Tongue (tissue), 3 donors: ENCODE data around the gene CCDC88B. TPM values are rescaled to one million over a fixed set of nuclear protein-coding genes. Genes with fewer than 3 reads are reported as not detected.

Experiments
- DNase-seq: peaks from one replicate; pipeline ENCODE4 v3.0.0-alpha.2; 2015
- small RNA-seq: library from RNA; depleted of rRNA; stranded (forward); fragments of <200 nt; gene quantifications from one replicate; pipeline ENCODE3, GENCODE V24; 2014; ENCODE audit warnings: low replicate concordance
- total RNA-seq: library from RNA; depleted of rRNA; stranded (reverse); fragments of >200 nt; gene quantifications from one replicate; pipeline ENCODE4 v1.2.3, GENCODE V29; 2014

The CCDC88B gene
- total RNA-seq, 1 donor from 2014 or later, result 6.4 TPM

GRCh38 chr11:64383580-64383979 lies 43.6 kb downstream of the CCDC88B start:
- no peak for DNase-seq

DNA sequence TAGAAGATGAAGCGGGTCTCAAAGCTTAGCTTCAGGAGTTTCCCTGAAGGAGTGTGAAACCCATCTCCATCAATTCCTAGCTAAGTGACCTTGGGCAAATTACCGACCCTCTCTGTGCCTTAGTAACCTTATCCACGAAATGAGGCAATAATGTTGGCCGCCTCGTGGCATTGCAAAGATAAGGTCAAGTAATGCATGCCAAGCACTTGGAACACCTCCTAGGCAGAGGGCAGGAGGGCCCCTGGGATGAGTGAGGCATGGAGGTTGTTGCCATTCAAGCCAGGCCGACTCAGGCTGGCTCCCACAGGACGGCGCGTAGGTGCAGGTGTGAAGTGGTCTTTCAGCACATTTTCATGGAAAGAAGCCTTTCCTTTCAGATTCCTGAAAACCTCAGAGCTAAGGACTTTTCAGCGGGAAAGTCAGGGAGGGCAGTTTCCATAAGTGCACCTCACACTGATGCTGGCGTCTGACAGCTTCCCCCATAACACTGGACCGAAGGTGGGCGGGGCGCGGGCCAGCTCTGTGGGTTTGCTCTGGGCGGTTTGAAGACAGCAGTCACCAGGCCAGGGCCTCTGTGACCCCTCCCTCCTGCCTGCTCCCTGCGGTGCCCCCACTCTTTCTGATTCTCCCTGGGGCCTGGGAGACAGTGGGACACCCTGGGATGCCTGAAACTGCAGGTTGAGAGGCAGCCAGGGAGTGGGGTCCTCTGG lies 44.2 kb downstream of the CCDC88B start:
- DNase-seq, result no peak

GRCh38 chr11:64384981-64385944 lies 45.3 kb downstream of the CCDC88B start:
- no peak for DNase-seq

DNA sequence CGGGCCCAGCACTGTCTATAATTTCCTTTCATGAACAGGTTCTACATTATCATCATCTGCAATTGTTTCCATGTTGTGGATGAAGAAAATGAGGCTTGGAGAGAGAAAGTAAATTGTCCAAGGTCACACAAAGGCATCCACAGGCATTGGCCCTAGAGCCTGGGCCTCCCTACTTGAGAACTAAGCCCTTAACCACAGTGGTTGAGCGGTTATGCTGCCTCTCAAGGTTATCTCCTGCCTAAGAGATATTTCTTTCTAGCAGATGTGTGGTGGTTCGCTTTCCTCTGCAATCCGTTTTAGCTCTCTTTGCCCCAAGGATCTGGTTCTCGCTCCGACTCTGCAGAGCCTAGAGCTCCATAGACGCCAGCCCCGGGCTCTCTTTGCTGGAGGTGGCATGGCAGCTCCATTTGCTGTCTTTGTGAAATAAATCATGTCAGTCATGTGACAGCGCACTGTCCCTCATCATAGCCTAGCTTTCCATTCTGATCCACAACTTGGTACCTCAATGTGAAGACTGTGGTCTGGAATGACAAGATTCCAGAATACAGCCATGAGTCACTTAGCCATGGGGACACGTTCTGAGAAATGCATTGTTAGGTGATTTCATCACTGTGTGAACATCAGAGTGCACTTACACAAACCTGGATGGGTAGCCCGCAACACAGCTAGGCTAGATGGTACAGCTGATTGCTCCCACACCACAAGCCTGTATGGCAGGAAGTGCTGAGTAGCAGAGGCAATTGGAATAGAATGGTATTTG lies 46.1 kb downstream of the CCDC88B start:
- no peak for DNase-seq

DNA sequence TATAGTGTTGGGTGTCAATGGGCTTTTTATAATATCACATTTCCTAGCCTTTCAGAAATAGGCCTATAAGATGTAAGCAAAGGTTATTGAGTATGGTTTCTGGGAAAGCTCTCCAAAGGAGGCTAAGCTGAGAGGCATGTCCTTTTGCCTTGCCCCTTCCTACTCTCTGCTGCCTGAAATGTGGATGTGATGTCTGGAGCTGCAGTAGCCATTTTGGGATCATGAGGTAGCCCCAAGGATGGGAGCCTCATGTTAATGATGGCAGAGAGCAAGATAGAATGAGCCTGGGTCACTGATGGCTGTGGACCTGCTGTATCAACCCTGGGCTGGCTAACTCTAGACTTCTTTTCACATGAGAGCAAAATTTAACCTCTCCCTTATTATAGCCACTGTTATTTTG lies 47.9 kb downstream of the CCDC88B start:
- no peak for DNase-seq

GRCh38 chr11:64388894-64389293 lies 48.9 kb downstream of the CCDC88B start:
- no peak for DNase-seq

GRCh38 chr11:64389851-64390250 lies 49.8 kb downstream of the CCDC88B start:
- DNase-seq, result no peak

GRCh38 chr11:64390558-64390957 lies 50.6 kb downstream of the CCDC88B start:
- DNase-seq, result no peak

DNA sequence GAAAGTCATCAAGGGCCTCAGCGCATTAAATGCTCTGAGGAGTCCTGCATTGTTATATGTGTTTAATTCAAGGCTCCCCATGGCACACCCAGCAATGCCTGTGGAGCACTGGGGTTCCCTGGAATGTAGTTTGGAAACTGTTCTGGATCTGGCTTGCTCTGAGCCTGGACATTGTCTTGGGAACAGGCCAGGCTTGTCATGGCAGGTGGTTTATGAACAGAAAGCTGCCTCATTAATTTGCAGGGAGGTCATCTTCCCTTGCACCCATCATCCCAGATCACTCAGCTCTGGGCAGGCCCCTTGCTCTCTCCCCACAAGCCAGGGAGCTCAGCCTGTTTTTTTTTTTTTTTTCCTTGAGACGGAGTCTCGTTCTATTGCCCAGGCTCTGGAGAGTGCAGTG lies 51.8 kb downstream of the CCDC88B start:
- DNase-seq, result no peak

- DNase-seq, result no peak
These were observed 55.6 kb downstream of the CCDC88B start for GRCh38 chr11:64395545-64396078.

GRCh38 chr11:64396079-64396591 lies 56.1 kb downstream of the CCDC88B start:
- DNase-seq, result peak; percentile 88

- no peak for DNase-seq
These were observed 60.1 kb downstream of the CCDC88B start for GRCh38 chr11:64400102-64400501.

DNA sequence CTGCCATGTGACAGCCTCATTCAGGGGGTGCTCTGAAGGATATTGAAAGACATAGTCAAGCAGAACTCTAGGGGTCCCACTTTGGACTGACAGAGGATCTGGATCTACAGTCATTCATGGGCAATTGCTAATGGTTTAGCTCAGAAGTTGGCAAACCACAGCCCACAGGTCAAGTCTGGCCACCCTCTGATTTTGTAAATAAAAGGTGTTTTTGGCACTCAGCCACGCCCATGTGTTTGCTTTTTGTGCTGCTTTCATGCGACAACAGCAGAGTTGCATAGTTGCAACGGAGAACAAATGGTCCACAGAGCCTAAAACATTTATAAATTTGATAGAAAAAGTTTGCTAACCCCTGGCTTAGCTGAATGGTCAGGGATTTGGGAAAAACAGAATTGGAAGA lies 60.7 kb downstream of the CCDC88B start:
- DNase-seq, result no peak

- DNase-seq, result no peak
These were observed 61.8 kb downstream of the CCDC88B start for GRCh38 chr11:64401775-64402174.

GRCh38 chr11:64403106-64403505 lies 63.1 kb downstream of the CCDC88B start:
- DNase-seq, result no peak

DNA sequence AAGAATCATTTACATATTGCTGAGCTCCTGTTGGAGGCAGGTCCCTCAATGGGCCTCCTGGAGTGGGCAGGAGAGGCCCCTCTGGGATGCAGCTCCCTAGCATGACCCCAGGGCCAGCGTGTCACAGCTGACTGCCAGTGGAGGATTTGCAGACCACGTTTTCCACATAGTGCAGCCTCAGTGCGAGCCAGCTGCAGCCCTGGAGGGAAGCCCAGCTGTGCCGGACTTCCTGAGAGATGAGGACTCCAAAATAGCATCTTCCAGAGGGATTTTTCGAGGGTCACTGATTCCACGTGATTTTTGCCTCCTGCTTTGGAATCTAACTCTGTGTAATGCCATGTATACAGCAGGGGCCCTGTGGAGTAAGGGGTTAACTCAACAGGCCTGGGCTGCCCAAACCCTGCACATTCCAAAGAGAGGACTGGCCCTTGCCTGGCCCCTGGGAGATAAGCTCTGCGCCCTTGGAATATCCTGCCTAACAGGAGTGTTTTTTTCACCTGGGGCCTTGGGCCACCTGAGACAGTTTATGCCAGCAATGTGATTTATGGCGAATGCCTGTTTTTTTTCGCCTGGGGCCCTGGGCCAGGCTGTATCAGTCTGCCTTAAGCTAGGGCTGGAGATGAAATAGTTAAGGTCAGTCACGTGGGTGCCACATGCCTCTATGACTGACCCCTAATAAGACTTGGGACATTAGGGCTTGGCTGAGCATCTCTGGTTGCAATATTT lies 66.4 kb downstream of the CCDC88B start:
- peak; percentile 83 for DNase-seq

Small RNA genes lying within 50 kb of the gene (small RNA-seq; reads per million reads assigned to genes)
- gene MIR1237 (not detected), gene MIR7155 (0.08 reads per million), gene RF00019 (not detected)

Other genes starting within 250 kb of the CCDC88B start
- 58.8 TPM for gene MACROD1, start 174.1 kb upstream of the CCDC88B start, total RNA-seq
- gene STIP1, start 154.0 kb upstream of the CCDC88B start, total RNA-seq, result 94.2 TPM
- gene FERMT3, start 133.5 kb upstream of the CCDC88B start, total RNA-seq, result 5.7 TPM
- gene TRPT1, start 114.0 kb upstream of the CCDC88B start, total RNA-seq, result 53.3 TPM
- 35.1 TPM for gene NUDT22, start 113.9 kb upstream of the CCDC88B start, total RNA-seq
- gene DNAJC4, start 109.7 kb upstream of the CCDC88B start, total RNA-seq, result 16.7 TPM
- gene VEGFB, start 105.6 kb upstream of the CCDC88B start, total RNA-seq, result 46.5 TPM
- gene FKBP2, start 99.1 kb upstream of the CCDC88B start, total RNA-seq, result 28.6 TPM
- 82.5 TPM for gene PPP1R14B, start 93.3 kb upstream of the CCDC88B start, total RNA-seq
- gene PLCB3, start 88.7 kb upstream of the CCDC88B start, total RNA-seq, result 18.5 TPM
- gene BAD, start 55.5 kb upstream of the CCDC88B start, total RNA-seq, result 40.0 TPM
- 13.3 TPM for gene GPR137, start 54.4 kb upstream of the CCDC88B start, total RNA-seq
- not detected for gene KCNK4, start 48.9 kb upstream of the CCDC88B start, total RNA-seq
- gene CATSPERZ, start 39.8 kb upstream of the CCDC88B start, total RNA-seq, result not detected
- gene ESRRA, start 34.7 kb upstream of the CCDC88B start, total RNA-seq, result 62.6 TPM
- gene TRMT112, start 22.6 kb upstream of the CCDC88B start, total RNA-seq, result 150 TPM
- gene PRDX5, start 22.1 kb upstream of the CCDC88B start, total RNA-seq, result 169 TPM
- 25.4 TPM for gene RPS6KA4, start 19.0 kb downstream of the CCDC88B start, total RNA-seq
- gene SLC22A11, start 215.7 kb downstream of the CCDC88B start, total RNA-seq, result not detected